Retinal pigment epithelial cell (primary cell): ENCODE measurements around the gene SMIM27.
"Not testable (repeated sequence)": the region's sequence is repeated elsewhere in the genome, so short reads cannot be mapped to it uniquely, and the experiment has no call there.

ENCODE experiments used
- DNase-seq: peaks from one replicate; pipeline ENCODE4 v3.0.0-alpha.2; 2010; ENCODE audit warnings: low read depth
- H3K4me3 ChIP-seq: 2 replicates; pipeline ENCODE4 v1.5.1; 2011; ENCODE audit warnings: mild to moderate bottlenecking, low read length, control low read depth, moderate library complexity
- TF ChIP-seq, protein P1 (sequence below): conservative IDR thresholded peaks from 2 replicates; pipeline ENCODE4 v1.5.1; 2011; ENCODE audit warnings: low read depth, low read length, control low read depth, inconsistent platforms

SMIM27 gene

GRCh38 chr9:32596096-32596865 lies 44.2 kb downstream of the SMIM27 start:
- no peak overlapping the region for H3K4me3 ChIP-seq
- TF ChIP-seq, protein P1, sequence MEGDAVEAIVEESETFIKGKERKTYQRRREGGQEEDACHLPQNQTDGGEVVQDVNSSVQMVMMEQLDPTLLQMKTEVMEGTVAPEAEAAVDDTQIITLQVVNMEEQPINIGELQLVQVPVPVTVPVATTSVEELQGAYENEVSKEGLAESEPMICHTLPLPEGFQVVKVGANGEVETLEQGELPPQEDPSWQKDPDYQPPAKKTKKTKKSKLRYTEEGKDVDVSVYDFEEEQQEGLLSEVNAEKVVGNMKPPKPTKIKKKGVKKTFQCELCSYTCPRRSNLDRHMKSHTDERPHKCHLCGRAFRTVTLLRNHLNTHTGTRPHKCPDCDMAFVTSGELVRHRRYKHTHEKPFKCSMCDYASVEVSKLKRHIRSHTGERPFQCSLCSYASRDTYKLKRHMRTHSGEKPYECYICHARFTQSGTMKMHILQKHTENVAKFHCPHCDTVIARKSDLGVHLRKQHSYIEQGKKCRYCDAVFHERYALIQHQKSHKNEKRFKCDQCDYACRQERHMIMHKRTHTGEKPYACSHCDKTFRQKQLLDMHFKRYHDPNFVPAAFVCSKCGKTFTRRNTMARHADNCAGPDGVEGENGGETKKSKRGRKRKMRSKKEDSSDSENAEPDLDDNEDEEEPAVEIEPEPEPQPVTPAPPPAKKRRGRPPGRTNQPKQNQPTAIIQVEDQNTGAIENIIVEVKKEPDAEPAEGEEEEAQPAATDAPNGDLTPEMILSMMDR, result no peak
- DNase-seq, result no peak

GRCh38 chr9:32596936-32597335 lies 44.8 kb downstream of the SMIM27 start:
- DNase-seq, result no peak
- TF ChIP-seq, protein P1, result no peak
- H3K4me3 ChIP-seq, result no peak overlapping the region

DNA sequence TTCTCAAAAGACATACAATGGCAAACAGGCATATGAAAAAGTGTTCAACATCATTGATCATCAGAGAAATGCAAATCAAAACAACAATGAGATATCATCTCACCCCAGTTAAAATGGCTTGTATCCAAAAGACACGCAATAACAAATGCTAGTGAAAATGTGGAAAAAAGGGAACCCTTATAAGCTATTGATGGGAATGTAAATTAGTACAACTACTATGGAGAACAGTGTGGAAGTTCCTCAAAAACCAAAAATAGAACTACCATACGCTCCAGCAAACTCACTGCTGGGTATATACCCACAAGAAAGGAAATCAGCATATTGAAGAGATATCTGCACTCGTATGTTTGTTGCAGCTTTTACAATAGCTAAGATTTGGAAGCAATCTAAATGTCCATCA lies 46.9 kb downstream of the SMIM27 start:
- not testable (repeated sequence) for H3K4me3 ChIP-seq, DNase-seq
